Measurements from ENCODE around the gene UVRAG. TPM values are rescaled to one million over a fixed set of nuclear protein-coding genes. Genes with fewer than 3 reads are reported as not detected.
A peak's percentile ranks its signal among the peaks of the same experiment; 100 is the strongest.

UVRAG gene
- total RNA-seq, 2 donors from 2014 or later: 12.8 to 13.7 TPM

- Histone ChIP-seq H3K27me3 (no peaks in the 10 kb centered on the region), H3K4me3 (no peak overlapping the region), H3K9ac (ENCODE audit: low read depth in 2 of 2, low read length in 2 of 2) (no peak overlapping the region), H3K4me1 (peaks cover 4% of the 10 kb centered on the region), H3K36me3 (no peaks in the 10 kb centered on the region), H3K9me3 (no peaks in the 10 kb centered on the region), H3K27ac (no peak overlapping the region)
- intact Hi-C loops (cut with DNase I): no loop called here
- no peak for DNase-seq
- TF ChIP-seq CTCF (IDR thresholded peaks at IDR 0.05): no peak
Observed at GRCh38 chr11:76115555-76115954, 300.5 kb downstream of the UVRAG start.

- intact Hi-C loops (cut with DNase I): no loop called here
- H3K36me3 ChIP-seq: no peaks in the 10 kb centered on the region
- peak overlapping the region; percentile 64 for H3K27ac ChIP-seq
- no peaks in the 10 kb centered on the region for H3K9me3 ChIP-seq
- no peak for DNase-seq
- no peaks in the 10 kb centered on the region for H3K27me3 ChIP-seq
- no peak overlapping the region for H3K9ac ChIP-seq (ENCODE audit: low read depth in 2 of 2, low read length in 2 of 2)
- H3K4me3 ChIP-seq: no peak overlapping the region
- TF ChIP-seq CTCF (IDR thresholded peaks at IDR 0.05): peak; percentile 16
- peaks cover 4% of the 10 kb centered on the region for H3K4me1 ChIP-seq
Observed at GRCh38 chr11:76119032-76119431, 304.0 kb downstream of the UVRAG start.

DNA sequence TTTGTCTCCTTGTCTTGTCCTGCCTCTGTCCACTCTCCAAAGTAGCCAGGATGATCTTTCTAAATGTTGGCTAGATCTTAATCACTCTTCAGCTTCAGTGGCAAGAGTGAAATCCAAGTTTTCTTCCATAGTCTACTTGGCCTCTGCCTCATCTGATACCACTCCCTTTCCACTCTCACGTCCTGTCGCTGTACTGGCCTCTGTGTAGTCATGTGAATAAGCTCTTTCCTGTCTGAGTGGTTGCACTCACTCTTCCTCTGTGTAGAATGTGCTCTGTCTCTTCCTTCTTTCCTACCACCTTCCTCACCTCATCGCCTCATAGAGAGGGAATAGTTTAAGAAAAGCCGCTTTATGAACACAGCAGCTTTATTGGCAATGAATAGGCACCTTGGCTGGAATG, 304.8 kb downstream of the UVRAG start:
- Histone ChIP-seq H3K9me3 (no peaks in the 10 kb centered on the region), H3K4me1 (peaks cover 4% of the 10 kb centered on the region), H3K27ac (peak overlapping the region; percentile 64), H3K36me3 (no peaks in the 10 kb centered on the region), H3K27me3 (no peaks in the 10 kb centered on the region), H3K9ac (ENCODE audit: low read depth in 2 of 2, low read length in 2 of 2) (no peak overlapping the region), H3K4me3 (no peak overlapping the region)
- TF ChIP-seq CTCF (IDR thresholded peaks at IDR 0.05): no peak
- peak; percentile 37 for DNase-seq
- intact Hi-C loops (cut with DNase I): no loop called here

DNA sequence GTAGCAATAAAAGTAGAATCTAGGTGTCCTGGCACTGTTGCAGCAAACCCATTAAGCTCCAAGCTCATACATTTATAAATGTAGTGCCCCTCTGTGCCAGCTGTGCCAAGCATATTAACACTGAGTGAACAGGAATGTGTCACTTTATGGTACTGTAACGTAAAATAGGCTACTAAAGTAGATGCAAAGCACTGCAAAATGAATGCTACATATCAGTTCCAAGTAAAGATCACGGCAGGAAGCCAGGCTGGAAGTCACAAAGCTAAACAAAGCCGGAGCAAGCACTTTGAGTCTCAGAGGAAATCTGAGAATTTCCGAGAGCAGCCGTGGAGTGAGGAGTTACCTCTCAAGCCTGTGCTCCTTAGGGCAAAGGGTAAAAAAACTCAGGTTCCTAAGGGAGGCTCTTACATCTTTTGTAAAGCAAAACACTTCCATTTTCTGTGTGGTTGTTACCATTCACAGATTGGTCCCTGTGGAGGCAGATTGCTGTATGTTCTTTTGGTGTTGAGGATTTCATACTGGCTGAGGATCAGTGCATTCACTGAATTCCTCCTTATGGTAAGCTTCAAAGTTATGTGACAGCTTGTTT, 305.6 kb downstream of the UVRAG start:
- peak; percentile 52 for DNase-seq
- TF ChIP-seq CTCF (IDR thresholded peaks at IDR 0.05): no peak
- H3K9ac ChIP-seq (ENCODE audit: low read depth in 2 of 2, low read length in 2 of 2): no peak overlapping the region
- no peaks in the 10 kb centered on the region for H3K9me3 ChIP-seq
- peak overlapping the region; percentile 64 for H3K27ac ChIP-seq
- no peak overlapping the region for H3K4me3 ChIP-seq
- H3K27me3 ChIP-seq: no peaks in the 10 kb centered on the region
- H3K36me3 ChIP-seq: no peaks in the 10 kb centered on the region
- intact Hi-C loops (cut with DNase I): no loop called here
- H3K4me1 ChIP-seq: peaks cover 4% of the 10 kb centered on the region

GRCh38 chr11:76123248-76123647, 308.2 kb downstream of the UVRAG start:
- no peak overlapping the region for H3K27ac ChIP-seq
- no peaks in the 10 kb centered on the region for H3K9me3 ChIP-seq
- peaks cover 4% of the 10 kb centered on the region for H3K4me1 ChIP-seq
- no peak for TF ChIP-seq CTCF (IDR thresholded peaks at IDR 0.05)
- intact Hi-C loops (cut with DNase I): no loop called here
- no peak overlapping the region for H3K4me3 ChIP-seq
- DNase-seq: no peak
- no peak overlapping the region for H3K9ac ChIP-seq (ENCODE audit: low read depth in 2 of 2, low read length in 2 of 2)
- H3K27me3 ChIP-seq: no peaks in the 10 kb centered on the region
- H3K36me3 ChIP-seq: no peaks in the 10 kb centered on the region
